Bronchial epithelial cell (primary cell): Measurements from ENCODE around the gene PDE4C. TPM values are rescaled to one million over a fixed set of nuclear protein-coding genes. Genes with fewer than 3 reads are reported as not detected.

Source experiments
- DNase-seq: peaks from one replicate; pipeline ENCODE4 v3.0.0-alpha.2; 2010; ENCODE audit warnings: low read depth
- FAIRE-seq: peaks from 2 replicates; lab custom pipeline; 2011; peaks lifted over from hg19 to GRCh38; lab: Jason Lieb, UNC
- H3K27me3 ChIP-seq: 2 replicates; pipeline ENCODE4 v1.5.1; 2011; ENCODE audit warnings: low read length; ENCODE audit not compliant: control insufficient read depth, insufficient read depth
- H3K36me3 ChIP-seq: 2 replicates; pipeline ENCODE4 v1.5.1; 2011; ENCODE audit warnings: low read length; ENCODE audit not compliant: control insufficient read depth, insufficient read depth
- H3K4me3 ChIP-seq: 2 replicates; pipeline ENCODE4 v1.5.1; 2011; ENCODE audit warnings: mild to moderate bottlenecking, low read depth, low read length, control low read depth
- total RNA-seq: library from RNA; depleted of rRNA; stranded (reverse); fragments of >200 nt; gene quantifications from 2 replicates; pipeline ENCODE4 v1.2.1, GENCODE V29; 2014
- TF ChIP-seq, protein P1 (sequence below): IDR thresholded peaks from 2 replicates; pipeline ENCODE4 v1.5.1; 2011; ENCODE audit warnings: mild to moderate bottlenecking, moderate library complexity, low read length, control low read depth, inconsistent platforms; ENCODE audit not compliant: insufficient read depth, severe bottlenecking

Gene PDE4C
- total RNA-seq, 1 donor from 2014 or later = 0.26 TPM

DNA sequence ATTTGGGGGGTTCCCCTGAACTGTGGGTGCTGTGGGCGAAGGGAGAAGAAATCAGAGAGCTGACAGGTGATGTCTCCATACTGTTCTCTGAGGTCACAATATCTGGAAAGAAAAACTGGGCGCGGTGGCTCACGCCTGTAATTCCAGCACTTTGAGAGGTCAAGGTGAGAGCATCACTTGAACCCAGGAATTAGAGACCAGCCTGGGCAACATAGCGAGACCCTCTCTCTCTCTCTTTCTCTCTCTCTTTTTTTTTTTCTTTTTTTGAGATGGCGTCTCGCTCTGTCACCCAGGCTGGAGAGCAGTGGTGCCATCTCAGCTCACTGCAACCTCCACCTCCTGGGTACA lies 26.1 kb upstream of the PDE4C start:
- Histone ChIP-seq H3K4me3 (no peak overlapping the region), H3K27me3 (no peaks in the 10 kb centered on the region), H3K36me3 (no peaks in the 10 kb centered on the region)
- DNase-seq (no peak), FAIRE-seq (no peak)
- TF ChIP-seq, protein P1, sequence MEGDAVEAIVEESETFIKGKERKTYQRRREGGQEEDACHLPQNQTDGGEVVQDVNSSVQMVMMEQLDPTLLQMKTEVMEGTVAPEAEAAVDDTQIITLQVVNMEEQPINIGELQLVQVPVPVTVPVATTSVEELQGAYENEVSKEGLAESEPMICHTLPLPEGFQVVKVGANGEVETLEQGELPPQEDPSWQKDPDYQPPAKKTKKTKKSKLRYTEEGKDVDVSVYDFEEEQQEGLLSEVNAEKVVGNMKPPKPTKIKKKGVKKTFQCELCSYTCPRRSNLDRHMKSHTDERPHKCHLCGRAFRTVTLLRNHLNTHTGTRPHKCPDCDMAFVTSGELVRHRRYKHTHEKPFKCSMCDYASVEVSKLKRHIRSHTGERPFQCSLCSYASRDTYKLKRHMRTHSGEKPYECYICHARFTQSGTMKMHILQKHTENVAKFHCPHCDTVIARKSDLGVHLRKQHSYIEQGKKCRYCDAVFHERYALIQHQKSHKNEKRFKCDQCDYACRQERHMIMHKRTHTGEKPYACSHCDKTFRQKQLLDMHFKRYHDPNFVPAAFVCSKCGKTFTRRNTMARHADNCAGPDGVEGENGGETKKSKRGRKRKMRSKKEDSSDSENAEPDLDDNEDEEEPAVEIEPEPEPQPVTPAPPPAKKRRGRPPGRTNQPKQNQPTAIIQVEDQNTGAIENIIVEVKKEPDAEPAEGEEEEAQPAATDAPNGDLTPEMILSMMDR = no peak

DNA sequence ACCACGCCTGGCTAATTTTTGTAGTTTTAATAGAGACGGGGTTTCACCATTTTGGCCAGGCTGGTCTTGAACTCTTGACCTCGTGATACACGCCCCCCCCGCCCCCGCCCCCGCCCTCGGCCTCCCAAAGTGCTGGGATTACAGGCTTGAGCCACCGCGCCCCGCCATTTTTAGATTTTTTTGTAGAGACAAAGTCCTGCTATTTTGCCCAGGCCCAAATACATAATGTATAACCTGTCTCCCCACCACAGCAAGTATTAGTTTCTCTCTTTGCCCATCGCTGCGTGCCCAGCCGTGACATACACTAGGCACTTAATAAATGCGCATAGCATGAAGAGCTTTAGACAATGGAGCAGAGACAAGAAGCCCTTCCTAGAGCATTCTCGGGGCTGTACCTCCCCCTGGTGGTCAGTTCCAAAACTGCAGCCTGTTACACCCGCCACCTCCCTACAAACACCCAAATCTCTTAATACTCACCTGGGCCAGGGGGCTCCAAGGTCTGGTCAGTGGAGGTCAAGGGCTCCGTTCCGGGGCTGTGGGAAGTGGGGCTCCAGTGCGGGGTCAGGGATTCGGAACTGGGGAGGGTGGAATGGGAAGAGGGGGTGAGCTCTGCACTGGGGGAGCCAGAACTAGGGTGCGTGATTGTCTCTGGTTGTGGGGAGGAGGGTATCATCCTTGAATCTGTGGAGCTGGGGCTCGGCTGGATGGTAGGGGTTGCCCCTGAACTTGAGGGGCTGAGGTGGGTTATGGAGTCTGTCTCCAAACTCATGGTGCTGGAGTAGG lies 25.5 kb upstream of the PDE4C start:
- no peak for FAIRE-seq

DNA sequence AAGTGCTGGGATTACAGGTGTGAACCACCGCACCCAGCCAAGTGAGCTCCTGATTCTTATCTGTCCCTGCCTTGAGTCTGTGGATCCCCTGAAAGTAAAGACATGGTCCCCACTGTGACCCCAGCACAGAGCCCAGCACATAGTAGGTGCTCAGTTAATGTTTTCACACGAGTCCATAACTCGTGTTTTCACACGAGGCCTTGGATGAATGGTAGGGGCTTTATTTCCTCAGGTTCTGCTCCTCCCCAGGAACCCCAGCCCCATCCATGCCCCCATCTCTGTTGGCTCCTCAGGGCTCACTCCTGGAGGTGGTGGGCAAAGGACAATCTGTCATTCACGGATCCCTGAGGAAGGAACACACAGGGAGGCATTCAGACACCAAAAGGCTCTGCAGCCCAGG lies 23.6 kb upstream of the PDE4C start:
- TF ChIP-seq, protein P1 = no peak
- Histone ChIP-seq H3K4me3 (no peak overlapping the region), H3K27me3 (no peaks in the 10 kb centered on the region), H3K36me3 (no peaks in the 10 kb centered on the region)
- no peak for FAIRE-seq
- no peak for DNase-seq

More for the DNA sequence above, 25.5 kb upstream of the PDE4C start:
- DNase-seq = peak; percentile 59
- TF ChIP-seq, protein P1 = peak; percentile 95
- H3K27me3 ChIP-seq = no peaks in the 10 kb centered on the region
- H3K4me3 ChIP-seq = no peak overlapping the region
- no peaks in the 10 kb centered on the region for H3K36me3 ChIP-seq

DNA sequence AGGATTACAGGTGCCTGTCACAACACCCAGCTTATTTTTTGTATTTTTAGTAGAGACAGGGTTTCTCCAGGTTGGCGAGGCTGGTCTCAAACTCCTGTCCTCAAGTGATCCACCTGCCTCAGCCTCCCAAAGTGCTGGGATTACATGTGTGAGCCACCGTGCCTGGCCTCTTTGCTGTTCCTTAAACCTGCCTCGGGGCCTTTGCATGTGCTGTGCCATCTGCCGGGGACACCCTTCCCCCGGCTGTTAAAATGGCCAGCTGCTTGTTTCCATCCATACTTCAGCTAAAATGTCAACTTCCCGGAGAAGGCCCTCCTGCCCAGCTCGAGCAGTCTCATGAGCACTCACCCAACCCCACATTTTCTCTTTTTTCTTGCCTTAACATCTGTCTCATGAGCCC lies 19.1 kb upstream of the PDE4C start:
- no peak for FAIRE-seq

DNA sequence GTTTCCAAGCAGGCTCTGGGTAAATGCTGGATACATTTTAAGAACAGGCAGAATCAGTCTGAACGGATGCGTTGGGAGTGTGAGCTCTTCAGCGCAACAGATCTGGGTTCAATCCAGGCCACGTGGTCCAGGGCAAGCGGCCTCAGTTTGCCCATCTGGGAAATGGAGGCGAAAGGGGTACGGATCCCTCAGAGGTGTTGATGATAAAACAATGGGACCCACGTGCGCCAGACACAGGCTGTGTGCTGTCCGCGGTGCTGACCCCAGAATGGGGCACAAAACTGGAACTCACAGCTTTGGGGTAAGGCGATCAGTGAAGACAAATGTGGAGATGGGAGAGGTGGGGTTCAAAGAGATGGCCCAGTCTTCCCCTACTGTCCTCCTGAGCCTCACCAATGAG lies 13.1 kb upstream of the PDE4C start:
- DNase-seq = no peak
- H3K36me3 ChIP-seq = no peaks in the 10 kb centered on the region
- TF ChIP-seq, protein P1 = no peak
- no peak overlapping the region for H3K4me3 ChIP-seq
- FAIRE-seq = no peak
- H3K27me3 ChIP-seq = no peaks in the 10 kb centered on the region

More for the DNA sequence above, 19.1 kb upstream of the PDE4C start:
- TF ChIP-seq, protein P1 = no peak
- no peaks in the 10 kb centered on the region for H3K36me3 ChIP-seq
- H3K4me3 ChIP-seq = no peak overlapping the region
- H3K27me3 ChIP-seq = no peaks in the 10 kb centered on the region
- DNase-seq = no peak

DNA sequence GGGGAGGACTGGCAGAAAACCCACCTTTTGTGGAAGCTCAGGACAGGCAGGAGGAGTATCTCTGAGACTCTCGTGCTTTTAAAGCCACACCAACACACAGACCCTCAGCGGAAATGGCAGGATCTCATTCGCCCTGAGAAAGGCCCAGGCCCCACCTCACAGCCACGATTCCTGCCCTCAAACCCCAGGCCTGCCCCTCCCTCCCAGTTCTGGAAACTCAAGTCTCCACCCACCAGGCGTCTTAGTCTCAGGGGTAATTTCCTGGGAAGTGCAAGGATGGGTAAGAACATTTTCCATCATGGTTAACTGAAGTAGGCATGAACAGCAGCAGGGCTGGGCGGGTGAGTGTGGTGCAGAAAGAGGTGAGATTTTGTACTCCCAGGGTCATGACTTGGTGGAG lies 8.0 kb upstream of the PDE4C start:
- DNase-seq (no peak), FAIRE-seq (no peak)
- H3K4me3 ChIP-seq = no peak overlapping the region
- TF ChIP-seq, protein P1 = no peak
- H3K27me3 ChIP-seq = peaks cover 3% of the 10 kb centered on the region
- no peaks in the 10 kb centered on the region for H3K36me3 ChIP-seq
